Adipose tissue (tissue), 3 donors: ENCODE results near the gene ZSCAN31. TPM values are rescaled to one million over a fixed set of nuclear protein-coding genes. Genes with fewer than 3 reads are reported as not detected.

Source experiments
- H3K27ac ChIP-seq: one replicate; pipeline ENCODE4 v1.5.1; 2013; ENCODE audit warnings: low read depth, low read length
- WGBS, 3 donors: extraction: QIAGEN DNeasy Blood & Tissue Kit; methylation state at CpG; one replicate each; pipeline ENCODE4 v1.1.7; 2013; 5-methylcytosine and 5-hydroxymethylcytosine counted together
- polyA plus RNA-seq, 3 donors: library from polyadenylated mRNA; stranded (reverse); fragments of 200-250 nt; gene quantifications; one replicate each; pipeline ENCODE4 v1.2.3, GENCODE V29; 2013
- donor health status: healthy with polysubstance abuse.
- donor health status: Bipolar disorder and iron deficiency.
- donor health status: healthy.

The ZSCAN31 gene
- polyA plus RNA-seq, 3 donors: 3.0 to 9.1 (median 3.8) TPM

DNA sequence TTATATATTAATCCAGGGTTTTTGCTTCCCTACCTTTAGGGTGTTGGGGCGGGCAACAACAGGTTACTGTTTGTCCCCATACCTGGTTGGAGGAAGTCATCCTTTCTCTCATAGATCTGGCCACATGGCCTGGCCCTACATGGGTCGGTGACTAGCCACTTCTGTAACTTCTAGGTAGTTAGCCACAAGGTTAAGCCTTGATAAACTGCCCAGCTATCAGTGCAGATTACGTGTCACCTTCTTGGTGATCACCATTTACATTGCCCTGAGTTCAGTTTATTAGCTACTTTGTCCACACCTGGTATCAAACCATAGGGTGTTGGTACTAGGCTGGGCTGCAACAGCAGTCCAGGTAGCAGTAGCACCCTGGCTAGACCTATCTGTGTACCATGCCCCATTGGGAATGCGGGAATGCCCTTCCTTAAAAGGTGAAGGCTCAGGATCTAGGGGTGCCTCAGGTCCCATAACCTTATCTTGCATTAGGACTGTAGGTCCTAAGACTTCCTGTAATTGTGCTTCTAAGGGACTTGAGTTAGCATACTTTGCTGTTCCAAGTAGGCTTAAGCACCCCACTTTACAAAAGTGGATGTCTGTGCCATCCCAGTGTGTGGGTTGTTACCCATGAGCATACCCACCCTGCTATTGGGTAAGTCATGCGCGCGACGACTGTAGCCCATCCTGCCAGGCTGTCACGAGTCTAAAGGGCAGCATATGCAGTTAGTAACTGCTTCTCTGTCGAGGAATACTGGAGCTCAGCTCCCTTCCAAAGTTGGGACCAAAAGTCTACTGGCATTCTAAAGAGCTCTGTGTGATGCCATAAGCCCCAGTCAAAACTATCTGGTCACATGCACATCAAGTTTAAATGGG is 19.0 kb upstream of the ZSCAN31 start:
- no peak overlapping the region for H3K27ac ChIP-seq
- 80 to 82% (median 81%) methylated on average over 10 of the region's 10 CpGs for WGBS, 3 donors

DNA sequence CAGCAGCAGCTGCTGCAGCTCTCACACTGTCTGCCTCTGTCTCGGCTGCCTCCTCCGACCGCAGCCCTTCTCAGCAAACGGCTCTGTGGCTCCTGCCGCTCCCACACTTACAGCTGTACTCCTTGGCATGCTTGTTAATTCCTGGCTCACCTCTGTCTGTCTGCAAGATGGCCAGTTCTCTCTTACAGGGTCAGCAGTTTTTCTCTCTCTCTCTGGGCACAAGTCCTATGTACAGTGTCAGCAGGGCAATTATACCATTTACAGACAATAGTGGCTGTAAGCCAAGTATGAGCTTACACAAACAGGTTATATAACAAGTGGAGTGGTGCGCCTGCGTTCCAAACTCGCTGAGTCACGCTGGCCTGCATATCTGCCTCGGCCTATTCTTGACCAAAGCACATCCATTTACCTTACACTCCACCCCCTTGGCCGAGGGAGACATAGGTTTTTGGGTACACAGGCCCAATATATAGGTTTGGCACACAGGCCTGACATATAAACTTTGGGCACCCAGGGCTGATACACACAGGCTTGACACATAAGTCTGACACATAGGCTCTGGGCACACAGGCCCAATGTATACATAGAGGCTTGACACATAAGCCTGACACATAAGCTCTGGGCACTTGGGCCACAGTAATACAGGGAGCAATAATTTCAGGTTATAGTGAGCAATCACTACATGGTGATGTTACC is 18.2 kb upstream of the ZSCAN31 start:
- H3K27ac ChIP-seq: no peak overlapping the region

DNA sequence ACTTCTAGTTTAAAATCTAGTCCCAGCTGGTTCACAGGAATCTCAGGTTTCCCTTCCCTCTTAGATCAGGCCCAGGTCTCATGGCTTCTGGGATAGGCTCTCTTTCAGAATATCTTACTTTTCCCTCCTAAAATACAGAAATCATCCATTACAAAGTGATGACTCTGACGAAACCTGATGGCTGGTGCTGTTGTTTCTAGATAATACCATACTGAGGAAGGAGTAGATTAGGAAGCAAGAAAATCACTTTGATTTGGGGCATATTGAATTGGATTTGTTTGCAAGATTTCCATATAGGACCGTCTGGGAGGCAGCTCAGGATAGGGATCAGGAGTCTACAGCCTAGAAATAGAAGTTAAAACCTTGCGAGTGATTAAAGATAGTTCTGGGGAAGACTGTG is 17.4 kb upstream of the ZSCAN31 start:
- no peak overlapping the region for H3K27ac ChIP-seq
- WGBS, 3 donors: 80 to 85% (median 84%) methylated on average over 3 of the region's 3 CpGs

More for the DNA sequence above, 18.2 kb upstream of the ZSCAN31 start:
- WGBS, 3 donors: 43 to 68% (median 57%) methylated on average over 11 of the region's 11 CpGs

DNA sequence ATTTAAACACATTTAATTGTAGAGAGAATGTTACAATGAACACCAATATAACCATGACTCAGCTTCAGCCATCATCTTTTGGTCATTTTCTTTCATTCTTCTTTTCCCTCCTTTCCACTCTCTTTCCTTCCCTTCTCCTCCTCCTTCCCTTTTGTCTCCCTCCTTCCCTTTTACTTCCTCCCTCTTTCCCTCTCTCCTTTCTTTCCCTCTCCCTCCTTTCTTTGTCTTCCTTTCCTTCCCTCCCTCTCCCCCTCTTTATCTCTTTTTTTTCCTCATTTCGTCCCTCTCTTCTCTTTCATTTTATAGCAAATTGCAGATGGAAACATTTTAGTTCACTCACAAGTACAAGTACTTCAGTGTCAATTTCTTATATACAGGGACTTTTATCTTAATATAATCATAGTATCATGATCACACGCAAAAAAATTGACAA is 15.6 kb upstream of the ZSCAN31 start:
- 64 to 71% (median 65%) methylated on average over 2 of the region's 2 CpGs for WGBS, 3 donors
- H3K27ac ChIP-seq: no peak overlapping the region

DNA sequence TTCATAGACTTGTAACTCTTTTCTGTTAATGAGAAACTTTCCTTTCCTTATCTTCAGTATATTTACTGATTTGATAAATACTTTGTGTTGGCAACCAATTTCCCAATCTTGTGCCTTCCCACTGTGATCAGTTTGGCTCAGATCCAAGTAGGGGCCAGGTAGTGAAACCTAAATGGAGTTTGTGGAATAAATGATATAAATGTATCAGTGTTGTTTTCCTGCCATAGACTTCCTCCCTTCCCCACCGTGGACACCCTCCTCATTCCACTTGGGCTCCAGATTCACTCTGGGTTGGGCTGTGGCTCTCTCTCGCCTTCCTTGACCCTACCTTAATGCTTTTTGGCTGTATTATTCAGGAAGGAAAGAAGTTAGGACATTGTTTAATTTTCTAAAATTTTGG is 15.1 kb upstream of the ZSCAN31 start:
- 47 to 59% (median 55%) methylated on average over 2 of the region's 2 CpGs for WGBS, 3 donors
- H3K27ac ChIP-seq: no peak overlapping the region

DNA sequence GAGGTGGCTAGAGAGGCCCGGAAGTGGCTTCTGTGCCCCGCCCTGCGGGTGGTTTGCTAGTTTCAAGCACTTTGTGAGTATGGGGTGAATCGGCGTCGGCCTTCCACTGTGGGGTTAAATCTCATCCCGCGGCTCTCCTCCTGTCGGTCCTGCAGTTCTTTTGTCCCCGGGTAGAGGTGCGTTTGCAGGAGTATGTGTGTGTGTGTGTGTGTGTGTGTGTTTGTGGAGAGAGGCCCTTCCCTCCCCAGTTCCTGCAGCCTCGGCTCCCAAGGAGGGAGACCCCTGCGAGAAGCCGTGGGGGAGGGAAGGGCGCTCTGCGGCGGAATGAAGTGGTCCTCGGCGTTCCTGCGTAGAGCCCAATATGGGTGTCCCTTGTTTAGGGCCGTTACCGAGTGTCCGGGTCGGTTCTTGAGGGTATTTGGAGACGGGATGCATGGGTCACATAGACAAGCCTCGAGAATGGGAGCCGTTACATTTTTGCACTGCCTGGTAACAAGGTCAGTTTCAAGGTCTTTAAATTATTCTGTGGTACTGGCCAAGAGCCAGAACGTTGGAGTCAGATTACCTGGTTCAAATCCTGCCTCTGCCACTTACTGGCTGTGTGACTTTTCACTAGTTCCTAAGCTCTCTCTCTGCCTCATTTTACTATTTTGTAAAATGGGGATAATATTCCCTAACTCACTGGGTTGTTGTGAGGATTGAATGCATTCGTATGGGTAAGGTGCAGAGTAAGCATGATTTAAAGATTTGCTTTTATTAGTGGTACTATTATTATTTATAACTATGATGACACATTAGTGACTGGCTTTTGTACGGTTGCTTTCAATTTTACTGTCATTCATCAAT is 14.2 kb upstream of the ZSCAN31 start, which contains the start of gene ZKSCAN3:
Gene ZKSCAN3, plus strand, starts transcription at position 56 of the 846 bp plus-strand sequence. CDS start 9,640 bp downstream, outside the sequence.
- WGBS, 3 donors: 0 to 2% (median 1%) methylated on average over 28 to 30 of the region's 30 CpGs

DNA sequence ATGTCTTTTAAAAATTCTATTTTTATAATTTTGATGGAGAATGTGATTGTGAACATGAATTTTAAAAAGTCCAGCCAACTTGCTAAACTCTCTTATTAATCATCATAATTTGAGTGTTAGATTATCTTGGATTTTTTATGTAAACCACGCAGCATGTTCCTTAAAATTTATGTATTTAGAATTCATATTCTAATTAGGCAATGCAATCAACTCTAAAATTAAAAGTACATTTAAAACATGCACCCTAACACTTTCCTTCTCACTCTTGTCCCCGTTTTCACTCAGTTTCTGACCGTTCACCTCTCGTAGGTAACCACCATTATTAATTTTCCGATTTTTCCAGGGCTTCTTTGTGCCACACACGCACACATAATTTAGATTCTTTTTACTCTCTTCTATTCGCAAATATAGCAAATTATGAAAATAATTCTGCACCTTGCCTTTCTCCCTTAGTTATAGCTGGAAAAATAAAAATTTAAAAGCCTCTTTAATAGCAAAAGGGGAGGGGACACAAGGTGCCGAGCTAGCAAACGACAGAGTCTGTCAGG is 13.5 kb upstream of the ZSCAN31 start:
- no peak overlapping the region for H3K27ac ChIP-seq
- WGBS, 3 donors: 1% methylated on average over 9 of the region's 9 CpGs

More for the DNA sequence above, 14.2 kb upstream of the ZSCAN31 start, which contains the start of gene ZKSCAN3:
- H3K27ac ChIP-seq: no peak within 1 kb of the TSS

DNA sequence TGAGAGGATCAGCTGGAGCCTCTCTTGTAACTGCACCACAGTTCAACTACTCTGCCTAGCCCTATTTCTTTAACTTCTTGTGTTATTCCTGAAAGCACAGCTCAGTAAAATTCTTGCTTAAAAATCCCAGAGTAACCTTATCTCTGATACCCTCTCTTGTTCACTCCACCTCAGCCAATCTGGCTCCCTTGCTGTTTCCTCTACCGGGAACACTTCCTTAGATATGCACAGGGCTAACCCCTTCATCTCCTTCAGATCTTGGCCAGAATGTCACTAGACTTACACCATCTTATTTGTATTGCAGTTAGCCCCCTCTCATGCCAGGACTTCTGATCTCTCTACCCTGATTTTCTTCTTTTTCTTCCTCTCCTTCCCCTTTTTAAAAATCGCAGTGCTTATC is 11.2 kb upstream of the ZSCAN31 start:
- WGBS, 3 donors: 21 to 29% (median 24%) methylated on average over 2 of the region's 2 CpGs
- H3K27ac ChIP-seq: no peak overlapping the region

DNA sequence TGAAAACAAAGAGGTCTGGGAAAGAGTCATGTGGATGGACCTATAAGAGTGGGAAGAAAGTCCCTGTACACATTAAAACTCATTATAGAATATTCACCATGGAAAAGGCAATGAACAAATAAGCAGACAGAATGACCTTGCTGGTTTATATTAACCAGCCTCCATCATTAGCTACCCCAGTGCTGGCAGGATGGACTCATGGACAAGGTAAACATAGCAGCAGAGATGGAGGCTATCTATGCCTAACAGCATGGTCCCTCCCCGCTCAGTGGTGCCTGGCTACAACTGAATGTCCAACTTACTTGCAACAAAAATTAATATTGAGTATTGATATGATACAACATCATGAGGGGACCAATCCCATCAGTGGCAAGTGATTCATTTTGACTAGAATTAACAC is 9.3 kb upstream of the ZSCAN31 start:
- no peak overlapping the region for H3K27ac ChIP-seq
- 59 to 96% (median 95%) methylated on average over 1 of the region's 1 CpG for WGBS, 3 donors

DNA sequence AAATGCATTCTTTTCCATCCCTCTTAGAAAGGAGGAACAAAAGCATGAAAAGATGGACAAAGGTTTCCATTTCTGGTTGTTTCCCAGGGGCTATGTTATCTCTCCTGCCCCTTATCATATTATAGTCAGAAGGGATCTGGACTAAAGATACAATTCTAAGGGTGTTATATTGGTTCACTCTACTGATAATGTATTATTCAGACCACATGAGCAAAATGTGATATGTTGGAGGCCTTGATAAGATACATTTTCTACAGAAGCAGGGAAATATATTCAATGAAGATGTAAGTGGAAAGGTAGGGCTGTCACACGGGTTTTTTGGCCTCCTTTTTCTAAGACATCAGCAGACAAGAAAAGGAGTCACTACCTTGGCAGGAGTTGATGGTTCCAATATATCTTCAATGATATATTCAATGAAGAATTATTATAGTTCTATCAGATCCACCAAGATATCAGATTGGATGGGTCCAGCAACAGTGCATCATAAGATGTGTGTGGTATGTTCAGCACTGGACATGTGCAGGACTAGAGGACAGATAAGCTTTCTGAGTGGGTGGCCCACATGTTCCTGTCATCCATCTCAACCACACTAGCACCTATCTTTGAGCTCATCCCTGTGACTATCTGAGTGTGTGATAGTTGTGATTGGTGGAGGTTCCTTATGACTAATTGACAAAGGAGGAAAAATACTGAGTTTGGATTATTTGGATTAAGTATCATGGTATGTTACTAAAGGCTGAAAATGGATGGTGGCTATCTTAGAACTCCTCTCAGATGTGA is 8.1 kb upstream of the ZSCAN31 start:
- WGBS, 3 donors: 59 to 74% (median 71%) methylated on average over 1 of the region's 1 CpG
- no peak overlapping the region for H3K27ac ChIP-seq

DNA sequence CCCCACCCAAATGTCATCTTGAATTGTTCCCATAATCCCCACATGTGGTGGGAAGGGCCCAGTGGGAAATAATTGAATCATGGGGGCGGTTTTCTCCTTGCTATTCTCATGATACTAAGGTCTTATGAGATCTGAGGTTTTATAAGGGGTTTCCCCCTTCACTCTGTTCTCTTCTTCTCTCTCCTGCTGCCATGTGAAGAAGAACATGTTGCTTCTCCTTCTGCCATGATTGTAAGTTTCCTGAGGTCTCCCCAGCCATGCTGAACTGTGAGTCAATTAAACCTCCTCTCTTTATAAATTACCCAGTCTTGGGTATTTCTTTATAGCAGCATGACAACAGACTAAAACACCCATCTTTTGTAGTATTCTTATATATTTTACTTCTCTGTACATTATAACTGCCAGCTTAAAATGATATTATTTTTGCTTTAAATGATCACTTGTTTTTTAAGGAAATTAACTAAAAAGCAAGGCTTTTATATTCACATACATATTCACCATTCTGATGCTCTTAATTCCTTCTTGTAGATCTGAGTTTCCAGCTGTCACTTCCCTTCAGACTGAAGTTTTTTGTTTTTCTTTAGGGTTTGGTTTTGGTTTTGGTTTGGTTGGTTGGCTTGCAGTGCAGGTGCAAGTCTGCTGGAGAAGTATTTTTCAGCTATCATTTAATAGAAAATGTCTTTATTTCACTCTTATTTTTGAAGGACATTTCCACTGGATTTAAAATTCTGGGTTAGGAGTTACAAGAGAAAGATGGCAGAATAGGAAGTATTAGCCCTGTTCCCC is 4.6 kb upstream of the ZSCAN31 start:
- 79 to 90% (median 86%) methylated on average over 1 of the region's 1 CpG for WGBS, 3 donors
- no peak overlapping the region for H3K27ac ChIP-seq

DNA sequence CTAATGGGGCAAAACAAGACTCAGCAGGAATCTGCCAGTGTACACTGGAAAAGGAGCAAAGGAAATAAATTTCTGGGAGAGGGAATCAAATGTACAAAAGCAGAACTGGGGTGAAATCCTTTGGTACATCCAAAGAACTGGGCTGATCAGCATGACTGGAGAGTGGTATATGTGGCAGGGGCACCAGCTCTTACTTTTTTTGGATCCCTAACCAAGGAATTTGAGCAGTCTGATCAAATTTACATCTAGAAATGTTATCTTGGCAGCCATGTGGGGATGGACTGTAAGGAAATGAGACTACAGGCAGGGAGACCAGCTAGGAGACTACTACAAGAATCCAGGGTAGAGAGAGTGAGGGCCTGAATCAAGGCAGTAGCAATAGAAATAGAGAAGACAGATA is 1.2 kb upstream of the ZSCAN31 start:
- no peak overlapping the region for H3K27ac ChIP-seq

DNA sequence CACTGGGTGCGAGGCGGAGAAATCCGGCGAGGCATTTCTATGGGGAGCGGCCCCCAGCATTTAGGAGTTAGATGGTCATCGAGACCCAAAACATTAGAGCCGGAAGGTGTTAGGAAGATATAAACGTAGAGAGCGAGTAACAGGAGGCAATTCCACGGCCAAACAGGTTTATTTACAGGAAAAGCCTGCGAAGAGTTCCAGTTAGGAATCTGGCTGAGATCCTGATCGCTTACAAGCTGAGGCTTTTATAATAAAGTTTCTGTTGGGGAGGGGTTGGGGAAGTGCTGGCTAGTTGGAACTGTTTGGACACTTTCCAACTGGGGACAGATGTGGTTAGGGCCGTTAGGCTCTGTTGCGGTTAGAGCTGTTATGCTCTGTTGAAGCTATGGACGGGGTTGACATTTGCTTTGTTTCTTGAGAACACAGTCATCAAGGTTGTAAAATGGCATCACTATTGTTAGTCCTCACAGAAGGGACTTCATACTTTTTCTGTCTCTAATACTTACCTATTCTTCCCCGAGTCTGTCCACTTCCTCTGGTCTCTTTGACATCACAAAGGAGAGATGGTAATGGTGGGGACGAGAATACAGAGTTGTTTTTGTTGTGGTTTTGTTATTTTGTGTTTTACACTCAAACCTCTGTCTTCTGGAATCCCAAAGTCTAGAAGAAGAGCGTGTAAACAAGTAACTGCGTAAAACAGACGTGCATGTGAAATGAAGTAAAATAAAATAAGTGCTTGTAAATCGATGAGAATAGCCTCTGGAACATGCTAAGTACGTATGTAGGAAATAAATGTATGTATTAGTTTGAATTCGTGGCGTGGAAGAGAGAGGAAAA is 554 bp upstream of the ZSCAN31 start:
- WGBS, 3 donors: 9 to 13% (median 13%) methylated on average over 24 of the region's 24 CpGs
- H3K27ac ChIP-seq: peak overlapping the region; percentile 77

DNA sequence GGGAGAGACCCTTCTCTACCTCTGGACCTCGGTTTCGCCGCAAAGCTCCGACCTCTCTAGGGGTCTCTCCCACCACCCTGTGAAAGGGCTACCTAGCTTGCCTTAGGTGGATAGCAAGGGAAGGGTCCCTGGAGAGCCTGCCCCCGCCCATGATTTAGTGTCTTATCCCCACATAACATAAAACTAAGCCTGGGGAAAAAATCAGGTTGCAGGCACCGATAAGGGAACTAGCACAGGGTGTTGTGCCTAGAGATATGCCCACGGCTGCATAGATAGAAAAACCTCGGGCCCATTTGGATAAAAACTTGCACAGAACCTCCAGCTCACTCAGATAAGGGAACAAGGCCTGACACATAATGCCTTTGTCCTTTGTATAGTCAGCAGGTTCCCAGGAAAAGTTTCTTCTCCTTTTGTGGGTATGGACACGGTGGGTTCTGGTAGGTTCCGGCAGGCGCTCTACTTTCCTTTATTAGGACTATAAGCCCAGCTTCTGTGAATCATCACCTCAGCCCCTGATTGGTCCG is 846 bp downstream of the ZSCAN31 start:
- no peak overlapping the region for H3K27ac ChIP-seq
- WGBS, 3 donors: 21 to 35% (median 29%) methylated on average over 12 of the region's 12 CpGs

DNA sequence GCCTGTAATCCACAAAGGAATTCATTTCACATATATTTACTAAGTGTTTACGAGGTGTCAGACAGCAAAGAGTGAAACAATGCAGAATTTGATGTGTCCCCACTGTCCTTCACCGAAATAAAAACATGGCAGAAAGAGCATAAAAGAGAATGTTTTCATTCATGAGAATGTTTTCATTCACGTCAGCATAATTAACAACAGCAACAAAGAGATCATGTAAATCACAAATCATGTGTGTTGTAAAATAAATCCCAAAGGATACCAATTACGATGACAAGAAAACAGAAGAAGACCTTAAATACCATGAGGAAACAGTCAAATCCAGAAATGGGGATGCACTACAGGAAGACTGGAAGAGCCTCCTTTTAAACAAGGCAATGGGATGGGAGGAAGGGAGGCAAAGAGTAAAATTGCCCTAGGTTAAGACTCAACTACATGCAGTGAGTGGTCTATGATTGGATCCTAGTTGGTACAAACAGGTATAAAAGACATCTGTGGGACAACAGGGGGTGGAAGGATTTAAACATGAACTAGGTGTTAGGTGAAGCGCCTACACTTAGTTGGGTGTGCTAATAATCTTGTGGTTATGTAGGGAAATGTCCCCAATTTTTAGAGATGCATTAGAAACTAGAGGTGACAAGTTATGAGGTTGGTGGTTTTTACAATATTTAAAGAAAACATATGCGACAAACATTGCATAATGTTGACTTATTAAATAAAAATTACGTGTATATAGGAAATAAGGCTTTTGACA is 1.5 kb downstream of the ZSCAN31 start:
- 79 to 87% (median 82%) methylated on average over 7 of the region's 7 CpGs for WGBS, 3 donors
- no peak overlapping the region for H3K27ac ChIP-seq
